ENCODE results near the gene MPO.

Gene MPO

DNA sequence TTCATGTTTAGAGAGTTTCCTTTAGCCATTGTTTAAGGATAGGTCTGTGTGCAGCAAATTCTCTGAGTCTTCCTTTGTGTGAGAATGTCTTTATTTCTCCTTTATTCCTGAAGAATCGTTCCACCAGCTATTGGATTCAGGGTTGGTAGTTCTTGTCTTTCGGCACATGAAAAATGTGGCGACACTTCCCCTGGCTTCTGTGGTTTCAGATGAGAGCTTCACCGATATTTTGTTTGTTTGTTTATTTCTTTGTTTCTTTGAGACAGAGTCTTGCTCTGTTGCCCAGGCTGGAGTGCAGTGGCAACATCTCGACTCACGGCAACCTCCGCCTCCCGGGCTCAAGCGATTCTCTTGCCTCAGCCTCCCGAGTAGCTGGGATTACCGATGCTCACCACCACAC lies 18.6 kb downstream of the MPO start:
- DNase-seq, result no peak

- DNase-seq, result no peak
Observed at GRCh38 chr17:58254803-58255202, 25.9 kb downstream of the MPO start.

DNA sequence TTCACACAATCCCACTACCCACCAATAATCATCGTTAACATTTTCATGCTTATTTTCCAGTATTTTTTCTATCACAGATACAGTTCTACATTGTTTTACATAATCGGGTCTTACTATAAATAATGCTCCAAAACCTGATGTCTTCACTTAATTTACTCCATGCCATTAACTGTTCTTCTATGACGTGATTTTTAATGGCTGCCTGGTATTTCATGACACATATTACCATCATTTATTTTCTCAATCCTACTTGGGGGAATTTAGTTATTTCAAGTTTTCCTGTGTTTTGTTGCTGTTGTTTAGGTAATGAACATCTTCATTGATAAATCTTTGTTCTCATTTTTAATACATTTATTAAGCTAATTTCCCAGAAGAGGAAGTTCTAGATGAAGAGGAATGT lies 27.7 kb downstream of the MPO start:
- no peak for DNase-seq

- DNase-seq, result no peak
Observed at GRCh38 chr17:58252141-58252540, 28.6 kb downstream of the MPO start.

- DNase-seq, result no peak
Observed at GRCh38 chr17:58250344-58251011, 30.3 kb downstream of the MPO start.

DNA sequence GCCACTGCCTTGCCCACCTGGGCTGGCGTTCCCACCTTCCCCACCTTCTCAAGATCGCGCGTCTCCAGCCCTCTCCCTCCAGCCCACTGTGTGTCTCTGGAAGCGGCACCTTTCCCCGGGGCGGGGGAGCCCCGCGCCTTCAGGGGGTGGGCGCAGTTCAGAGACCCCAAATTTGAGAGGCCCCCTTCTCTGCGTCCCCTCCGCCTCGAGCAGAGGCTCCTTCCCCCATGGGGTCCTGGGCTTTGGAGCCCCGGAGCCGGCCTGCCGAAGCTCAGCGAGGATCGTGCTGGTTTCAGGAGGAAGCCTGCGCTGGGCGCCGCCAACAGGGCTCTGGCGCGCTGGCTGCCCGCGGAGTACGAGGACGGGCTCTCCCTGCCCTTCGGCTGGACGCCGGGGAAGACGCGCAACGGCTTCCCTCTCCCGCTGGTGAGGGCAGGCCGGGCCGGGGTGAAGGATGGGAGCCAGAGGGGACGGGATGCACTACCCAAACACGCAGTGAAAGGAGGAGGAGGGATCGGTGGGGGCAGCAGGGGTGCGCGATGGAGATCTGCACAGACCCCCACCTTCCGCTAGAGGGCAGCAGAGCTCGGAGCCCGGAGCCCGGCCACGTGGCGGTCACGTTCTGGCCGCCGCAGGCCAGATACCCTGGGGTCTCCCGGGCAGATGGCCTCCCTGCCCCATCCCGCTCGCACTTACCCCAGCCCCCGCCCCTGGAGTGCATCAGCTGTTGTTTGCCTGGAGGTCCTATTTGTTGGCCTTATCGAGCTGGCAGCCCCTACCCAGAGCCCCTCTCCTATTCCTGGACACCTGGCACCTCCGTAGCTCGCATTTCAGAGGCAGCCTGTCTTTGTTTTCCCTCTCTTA lies 31.2 kb downstream of the MPO start:
- peak in 1 of 2 experiments; percentile 16 for DNase-seq

GRCh38 chr17:58248955-58249269 lies 31.8 kb downstream of the MPO start:
- DNase-seq, result no peak

DNA sequence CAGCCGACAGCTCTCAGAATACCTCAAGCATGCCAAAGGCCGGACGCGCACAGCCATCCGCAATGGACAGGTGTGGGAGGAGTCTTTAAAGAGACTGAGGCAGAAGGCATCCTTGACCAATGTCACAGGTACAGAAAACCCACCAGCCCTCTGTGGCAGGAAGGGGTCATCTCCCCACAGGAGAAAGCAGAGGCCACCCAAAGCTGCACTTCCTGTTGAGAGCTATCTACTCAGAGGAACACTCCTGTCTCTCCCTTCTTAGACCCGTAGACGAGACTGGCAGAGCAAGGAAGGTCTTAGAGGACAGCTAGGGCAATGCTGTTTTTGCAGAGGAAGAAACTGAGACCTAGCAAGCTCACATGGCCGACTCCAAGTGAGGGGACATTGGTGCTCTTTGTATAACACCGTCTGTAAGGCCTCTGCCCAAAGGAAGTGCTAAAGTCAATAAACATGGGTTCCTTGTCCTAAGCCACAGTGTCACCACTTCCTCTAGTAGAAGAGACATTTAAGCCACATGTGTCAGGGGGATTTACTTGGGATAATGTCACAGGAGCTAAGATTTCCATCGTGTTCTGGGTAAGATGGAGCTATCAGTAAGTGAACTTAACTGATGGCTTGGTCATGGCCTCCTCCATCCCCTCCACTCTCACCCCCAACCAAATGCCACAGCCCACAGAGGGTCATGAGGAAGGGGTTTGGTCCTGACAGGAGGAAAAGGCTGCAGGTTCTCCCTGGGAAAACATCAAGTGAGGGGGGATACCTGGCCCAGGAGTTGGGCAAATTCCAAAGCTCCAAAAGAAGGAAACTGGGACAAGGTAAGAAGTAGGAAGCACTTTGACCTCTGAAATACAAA lies 33.0 kb downstream of the MPO start:
- no peak for DNase-seq

- DNase-seq, result no peak
Observed at GRCh38 chr17:58246781-58247180, 34.0 kb downstream of the MPO start.

DNA sequence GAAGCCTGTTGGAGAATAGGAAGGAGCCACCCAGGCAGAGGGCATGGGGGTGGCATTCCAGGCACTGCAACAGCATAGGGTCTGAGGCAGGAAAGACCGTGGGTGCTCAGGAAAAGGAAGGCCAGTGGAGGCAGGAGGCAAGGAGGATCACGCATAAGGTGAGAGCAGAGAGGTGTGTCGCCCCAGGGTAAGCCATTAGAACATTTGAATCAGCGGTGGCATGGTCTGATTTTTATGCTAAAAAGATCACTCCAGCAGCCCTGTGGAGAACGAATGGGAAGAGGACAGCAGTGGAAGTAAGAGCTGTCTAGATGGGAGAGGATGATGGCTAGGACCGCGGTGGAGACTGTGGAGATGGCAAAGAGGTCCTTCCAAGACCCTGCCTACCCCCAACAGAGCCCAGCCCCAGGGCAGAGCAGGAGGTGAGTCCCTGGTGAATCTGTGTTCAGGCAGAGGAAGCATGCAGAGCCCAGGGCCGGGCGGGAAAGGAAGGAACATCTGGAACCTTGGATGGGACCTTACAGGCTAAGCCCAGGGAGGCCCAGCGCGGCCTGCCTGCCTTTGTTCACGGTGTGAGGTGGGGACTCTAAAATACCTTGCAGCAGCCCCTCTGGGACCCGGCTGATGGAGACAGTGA lies 34.5 kb downstream of the MPO start:
- DNase-seq, result no peak

DNA sequence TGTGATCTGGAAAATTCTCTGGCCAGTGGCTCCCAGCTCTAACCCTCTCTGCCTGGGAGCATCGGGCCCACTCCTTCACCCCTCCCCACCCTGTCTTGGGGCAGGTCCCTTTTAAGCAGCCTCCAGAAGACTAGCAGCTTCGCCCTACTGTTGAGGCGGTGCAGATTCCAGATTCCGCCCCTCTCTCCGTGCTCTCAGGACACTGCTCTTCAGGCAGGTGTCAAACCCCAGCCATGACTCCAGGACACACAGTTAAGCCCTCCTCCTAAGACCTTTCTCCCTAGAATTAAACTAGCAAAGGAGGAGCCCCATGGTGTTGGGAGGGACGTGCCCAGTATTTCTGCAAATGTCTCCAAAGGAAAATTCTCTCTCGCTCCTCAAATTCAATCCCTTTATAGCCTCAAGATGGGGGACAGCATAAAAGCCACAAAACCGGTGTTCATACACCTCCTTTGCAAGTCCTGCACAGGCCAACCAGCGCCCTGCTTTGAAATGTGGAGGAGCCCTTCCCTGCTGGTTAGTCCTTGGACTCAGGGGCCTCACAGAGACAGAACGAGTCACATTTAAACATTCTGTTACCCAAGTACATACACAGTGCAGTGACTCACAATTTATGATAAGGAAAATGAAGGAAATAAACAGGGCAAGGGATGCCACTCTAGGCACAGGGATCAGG lies 35.2 kb downstream of the MPO start:
- no peak for DNase-seq

- no peak for DNase-seq
Observed at GRCh38 chr17:58244963-58245362, 35.8 kb downstream of the MPO start.

GRCh38 chr17:58242171-58242784 lies 38.5 kb downstream of the MPO start:
- no peak for DNase-seq

- no peak for DNase-seq
Observed at GRCh38 chr17:58239987-58240386, 40.7 kb downstream of the MPO start.

- no peak for DNase-seq
Observed at GRCh38 chr17:58238147-58238634, 42.5 kb downstream of the MPO start, which contains the start of gene LPO. LPO (plus strand) TSS chr17:58238584; CDS start chr17:58242980, 4,396 bp downstream.

DNA sequence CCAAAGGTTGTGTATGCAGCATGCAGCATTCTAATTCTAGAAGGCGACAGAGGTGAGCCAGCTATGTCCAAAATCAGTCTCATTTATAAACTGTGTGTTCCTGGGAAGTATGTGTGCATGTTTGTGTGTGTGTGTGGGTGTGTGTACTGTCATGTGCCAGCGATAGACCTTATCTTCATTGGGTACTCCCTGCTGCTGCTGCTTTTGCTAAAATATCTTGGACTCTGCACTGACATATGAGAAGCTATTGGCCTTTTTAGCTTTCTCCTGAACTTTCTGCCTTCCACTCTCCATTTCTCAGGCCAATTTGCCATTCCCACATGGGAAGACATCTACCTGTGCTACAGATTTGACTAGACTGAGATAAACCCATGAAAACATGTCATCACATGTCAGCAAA lies 44.3 kb downstream of the MPO start:
- no peak for DNase-seq

DNA sequence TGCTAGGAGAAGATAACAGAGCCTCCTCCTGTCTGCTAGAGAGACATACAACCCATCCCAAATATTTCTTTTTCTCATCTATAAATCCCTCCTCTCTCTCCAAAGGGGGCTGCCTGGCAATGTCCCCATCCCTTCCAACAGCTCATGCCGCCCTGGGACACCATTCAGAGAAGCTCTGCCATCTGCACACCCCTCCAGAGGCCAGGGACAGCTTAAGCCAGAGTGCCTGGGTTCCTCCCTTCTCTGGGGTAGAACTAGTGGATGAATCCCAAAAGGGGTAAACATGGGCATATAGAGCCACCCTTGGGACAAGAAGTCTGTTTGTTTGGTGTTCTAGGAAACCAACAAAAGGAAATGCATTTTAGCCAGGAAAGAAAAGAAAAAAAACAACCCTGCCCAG lies 44.9 kb downstream of the MPO start:
- DNase-seq, result no peak

DNA sequence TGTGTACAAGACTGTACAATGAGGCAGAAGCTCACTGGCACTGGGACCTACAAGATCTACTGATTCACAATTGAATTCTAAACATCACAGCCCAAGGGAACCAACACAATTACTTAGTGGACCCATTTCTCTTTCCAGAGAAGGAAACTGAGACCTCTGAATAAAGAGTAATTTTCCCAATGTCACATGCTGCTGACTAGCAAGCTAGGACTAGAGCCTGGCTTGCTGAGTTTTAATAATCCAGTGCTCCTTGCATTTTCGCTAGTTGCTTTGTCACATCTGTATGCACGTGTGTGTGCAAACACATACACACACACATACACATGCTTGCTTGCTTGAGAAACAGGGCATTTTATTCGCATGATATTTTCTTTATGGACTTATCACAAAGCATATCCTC lies 46.2 kb downstream of the MPO start:
- no peak for DNase-seq

GRCh38 chr17:58233543-58233942 lies 47.2 kb downstream of the MPO start:
- DNase-seq, result no peak

DNA sequence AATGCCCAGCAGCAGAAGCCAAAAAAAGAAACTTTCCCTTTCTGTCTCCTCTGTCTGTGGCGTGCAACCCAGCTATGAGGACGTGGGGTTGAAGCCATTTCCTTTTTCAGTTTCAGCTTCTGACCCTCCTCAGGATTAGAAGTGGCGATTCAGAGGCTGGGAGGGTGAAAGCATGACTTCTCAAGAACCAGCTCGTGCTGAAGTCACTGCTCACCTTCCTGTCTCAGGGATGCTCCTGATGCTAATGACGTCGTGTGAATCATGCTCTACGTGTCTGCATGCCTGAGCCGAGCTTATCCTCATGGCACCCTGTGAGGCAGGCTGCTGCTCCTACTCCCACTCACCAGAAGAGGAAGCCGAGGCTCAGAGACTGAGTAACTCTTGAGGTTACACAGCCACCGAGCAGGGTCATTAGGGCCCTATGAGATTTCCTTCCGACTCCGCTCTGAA lies 48.0 kb downstream of the MPO start:
- DNase-seq, result no peak

DNA sequence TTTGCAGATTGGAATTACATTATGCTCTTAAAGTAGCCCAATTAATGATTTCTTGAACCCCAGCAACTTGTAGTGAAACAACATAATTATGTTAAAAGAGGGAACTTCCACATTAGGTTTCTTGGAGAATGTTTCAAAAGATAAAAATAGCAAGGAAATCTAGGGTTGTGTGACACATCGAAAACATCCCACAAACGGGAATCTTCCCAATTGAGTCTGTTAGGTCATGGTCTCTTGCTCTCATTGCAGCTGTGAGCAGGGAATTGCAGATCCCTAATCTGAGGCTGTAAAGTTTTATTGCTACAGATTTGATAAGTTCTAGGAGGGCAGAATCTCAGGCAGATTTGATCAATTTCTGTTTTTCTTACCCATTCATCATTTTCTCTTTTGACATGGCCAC lies 49.1 kb downstream of the MPO start:
- DNase-seq, result no peak

DNA sequence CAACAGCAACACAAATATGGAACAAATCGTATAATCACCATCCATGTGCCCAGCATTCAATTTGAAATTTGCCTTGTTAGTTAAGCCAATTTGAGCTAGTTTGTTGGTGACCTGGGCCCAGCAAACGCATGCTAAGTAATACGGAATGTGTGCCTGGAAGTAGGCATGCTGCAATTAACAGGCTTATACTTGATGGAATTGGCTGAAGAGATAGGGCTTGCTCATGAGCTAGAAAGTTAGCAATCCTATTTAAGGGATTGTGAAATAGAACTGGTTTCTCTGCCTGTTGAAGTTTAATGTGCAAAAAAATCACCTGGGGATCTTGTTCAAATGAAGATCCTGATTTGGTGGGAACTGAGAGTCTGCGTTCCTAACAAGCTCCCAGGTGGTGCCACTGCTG lies 50.9 kb downstream of the MPO start:
- DNase-seq, result no peak

Measured in SHP77 (cell line).